ENCODE measurements around the gene SCAI.

SCAI gene

DNA sequence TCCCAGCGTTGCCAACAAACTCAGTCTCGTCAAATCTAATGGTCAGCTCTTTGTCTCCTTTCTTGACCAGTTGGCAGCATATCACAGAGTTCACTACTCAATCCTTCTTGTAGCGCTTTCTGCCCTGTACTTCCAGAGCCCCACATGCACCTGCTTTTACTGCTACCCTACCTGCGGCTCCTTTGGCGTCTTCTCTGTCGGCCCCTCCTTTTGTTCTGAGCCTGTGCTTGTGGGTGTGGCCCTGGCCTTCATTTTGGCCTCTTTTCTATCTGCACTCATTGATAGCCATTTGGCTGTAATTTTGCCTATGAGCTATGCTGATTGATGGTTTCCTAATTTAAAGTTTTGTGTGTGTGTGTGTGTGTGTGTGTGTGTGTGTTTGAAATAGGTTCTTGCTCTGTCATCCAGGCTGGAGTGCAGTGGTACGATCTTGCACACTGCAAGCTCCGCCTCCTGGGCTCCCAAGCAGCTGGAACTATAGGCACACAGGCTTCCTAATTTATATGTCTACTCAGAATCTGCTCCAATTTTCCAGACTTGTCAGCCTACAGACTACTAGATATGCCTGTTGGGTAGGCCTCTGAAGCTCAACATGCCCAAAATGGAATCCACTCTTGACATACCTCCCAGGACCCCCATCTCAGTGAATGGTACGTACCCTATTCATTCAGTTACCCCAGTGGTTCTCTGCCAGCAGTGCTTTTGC lies 249.1 kb downstream of the SCAI start:
- Histone ChIP-seq H3K4me3 (ENCODE audit: low read length) (no peak overlapping the region), H3K27ac (ENCODE audit: low read length) (no peak overlapping the region), H3K9ac (ENCODE audit: low read length) (no peak overlapping the region), H3K36me3 (ENCODE audit: control insufficient read depth, low read depth, low read length) (no peaks in the 10 kb centered on the region), H3K4me1 (ENCODE audit: control insufficient read depth, low read depth, low read length) (no peaks in the 10 kb centered on the region), H3K27me3 (ENCODE audit: control insufficient read depth, insufficient read depth, low read length) (no peaks in the 10 kb centered on the region), H3K9me3 (ENCODE audit: control insufficient read depth, low read depth, low read length) (no peaks in the 10 kb centered on the region)

All from iPS-18a (cell line).